Spleen (tissue), 11 donors: ENCODE data around the gene EID3. TPM values are rescaled to one million over a fixed set of nuclear protein-coding genes. Genes with fewer than 3 reads are reported as not detected.
A peak's percentile ranks its signal among the peaks of the same experiment; 100 is the strongest.

Experiments used
- DNase-seq: peaks from one replicate; pipeline ENCODE4 v3.0.0-alpha.2; 2020
- H3K27ac ChIP-seq, 8 donors: fragments of 200-600 bp; sonication (generic) in 7 of 8; 1 replicate in 4 of 8; 2 replicates in 4 of 8; pipeline versions ENCODE4 v1.5.0 to v1.8.0; 2016 to 2021; ENCODE audit warnings: inconsistent platforms in 4 of 8, mild to moderate bottlenecking in 4 of 8, moderate library complexity in 1 of 8
- H3K27me3 ChIP-seq, 7 donors: fragments of 200-600 bp; sonication (generic) in 6 of 7; replicated peaks in 1 of 7; 1 replicate in 4 of 7; 2 replicates in 3 of 7; pipeline versions ENCODE4 v1.5.0 to v1.8.0; 2016 to 2021; ENCODE audit warnings: inconsistent platforms in 3 of 7, mild to moderate bottlenecking in 1 of 7
- H3K36me3 ChIP-seq, 6 donors: fragments of 200-600 bp; sonication (generic) in 5 of 6; 1 replicate in 4 of 6; 2 replicates in 2 of 6; pipeline versions ENCODE4 v1.5.0 to v1.8.0; 2016 to 2021; ENCODE audit warnings: inconsistent platforms in 2 of 6
- H3K4me1 ChIP-seq, 6 donors: fragments of 200-600 bp; sonication (generic) in 5 of 6; 1 replicate in 3 of 6; 2 replicates in 3 of 6; pipeline versions ENCODE4 v1.5.0 to v1.8.0; 2016 to 2021; ENCODE audit warnings: inconsistent platforms in 3 of 6
- H3K4me3 ChIP-seq, 8 donors: fragments of 200-600 bp; sonication (generic) in 7 of 8; 1 replicate in 4 of 8; 2 replicates in 4 of 8; pipeline versions ENCODE4 v1.5.0 to v1.8.0; 2016 to 2021; ENCODE audit warnings: inconsistent platforms in 4 of 8, mild to moderate bottlenecking in 4 of 8, moderate library complexity in 2 of 8
- H3K9me3 ChIP-seq, 8 donors: fragments of 200-600 bp; sonication (generic) in 7 of 8; 1 replicate in 4 of 8; 2 replicates in 4 of 8; pipeline versions ENCODE4 v1.5.0 to v1.8.0; 2016 to 2021; ENCODE audit warnings: inconsistent platforms in 4 of 8
- CTCF ChIP-seq, 11 experiments: fragments of 200-600 bp in 7 of 11; fragments of 450-650 bp in 4 of 11; sonication (generic) in 4 of 11; IDR thresholded peaks in 8 of 11; conservative IDR thresholded peaks in 3 of 11; 1 replicate in 7 of 11; 2 replicates in 4 of 11; pipeline versions ENCODE4 v1.4.0 to v1.8.0; 2016 to 2021; ENCODE audit warnings: antibody characterized with exemption in 11 of 11, inconsistent platforms in 4 of 11, mild to moderate bottlenecking in 1 of 11
- POLR2A ChIP-seq, 3 donors: fragments of 450-650 bp; IDR thresholded peaks; one replicate each; pipeline ENCODE4 v1.5.1; 2017; ENCODE audit warnings: antibody characterized with exemption in 3 of 3, mild to moderate bottlenecking in 1 of 3
- POLR2AphosphoS5 ChIP-seq, 3 donors: sonication (generic); formaldehyde crosslinking; IDR thresholded peaks; one replicate each; pipeline ENCODE4 v1.5.1; 2017; ENCODE audit warnings: antibody characterized with exemption in 3 of 3
- WGBS, 5 donors: extraction: QIAGEN DNeasy Blood & Tissue Kit in 3 of 5; methylation state at CpG; one replicate each; pipeline versions ENCODE4 v1.1.5 to v1.1.7; 2013 to 2018; 5-methylcytosine and 5-hydroxymethylcytosine counted together
- intact Hi-C: fragments of 100-400 bp; cut with DNase I; formaldehyde crosslinking; loops from one replicate; pipeline ENCODE4 v1.15.0; 2023; ENCODE audit warnings: low total_unique reads
- polyA plus RNA-seq, 3 donors: library from polyadenylated mRNA; stranded (reverse); fragments of 200-250 nt; gene quantifications; one replicate each; pipeline ENCODE4 v1.2.1, GENCODE V29; 2013
- total RNA-seq, 7 donors: library from RNA; depleted of rRNA in 3 of 7; stranded (reverse); fragments of >200 nt in 3 of 7; fragmentation: NEBNext Ultra II Directional in 4 of 7; extraction: Animal tissue kit (Norgen Biotek cat#: 25700) in 4 of 7; gene quantifications; one replicate each; pipeline versions ENCODE4 v1.1.0 to v1.2.1, GENCODE V29; 2016 to 2021
- donor health status: healthy with polysubstance abuse.
- donor health status: DM: no; HTN: no; CAD: no; lungs with moderate emphysema.
- donor health status: DM: no; HTN: no; CAD: no.
- donor health status: Bipolar disorder and iron deficiency.
- donor health status: healthy.
- donor health status: DM: no; HTN: no; CAD: no.
- donor health status: DM: yes; HTN: yes; CAD: no.

The EID3 gene
- total and polyA plus RNA-seq, 10 donors = 2.4 to 20.8 (median 6.1) TPM

DNA sequence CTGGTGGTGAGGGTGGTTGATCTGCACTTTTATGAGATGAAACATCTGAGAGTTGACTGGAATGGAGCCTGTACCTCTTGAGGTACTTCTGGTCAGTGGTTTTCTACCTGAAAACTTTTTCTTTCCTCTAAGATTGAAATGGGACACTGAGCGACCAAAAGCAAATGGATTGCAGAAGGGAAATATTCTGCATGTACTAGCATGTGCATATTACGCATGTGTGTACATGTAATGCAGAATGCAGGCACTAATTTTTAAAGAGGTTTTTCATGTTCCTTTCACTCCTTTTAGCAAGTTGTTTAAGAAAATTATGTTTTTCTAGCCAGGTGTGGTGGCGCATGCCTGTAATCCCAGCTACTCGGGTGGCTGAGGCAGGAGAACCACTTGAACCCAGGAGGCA is 28.7 kb upstream of the EID3 start:
- no peak for TF ChIP-seq CTCF (IDR thresholded peaks at IDR 0.05 in 8 of 11, conservative IDR thresholded peaks at IDR 0.05 in 3 of 11)
- WGBS, 5 donors = 93 to 99% (median 96%) methylated on average over 4 of the region's 4 CpGs

DNA sequence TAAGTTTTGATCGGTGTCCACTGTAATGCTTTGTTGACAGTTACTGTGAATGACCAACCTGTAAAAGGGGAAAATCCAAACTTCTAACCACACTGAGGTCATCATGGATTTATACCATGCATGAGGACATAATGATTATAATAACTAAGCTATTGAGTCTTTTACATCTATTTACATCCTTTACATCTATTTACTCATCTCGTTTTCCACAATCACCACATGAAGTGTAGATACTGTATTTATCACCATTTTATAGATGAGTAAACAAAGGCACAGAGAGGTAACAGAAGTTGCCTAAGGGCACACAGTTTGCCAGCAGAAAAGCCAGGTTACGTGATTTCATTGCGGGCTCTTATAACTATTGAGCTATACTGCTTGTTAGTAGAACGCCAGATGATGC is 27.9 kb upstream of the EID3 start:
- Histone ChIP-seq H3K36me3 (no peaks in the 10 kb centered on the region), H3K4me3 (no peak overlapping the region), H3K4me1 (peaks cover 0 to 14% (median 3%) of the 10 kb centered on the region in 6 donors), H3K27me3 (no peaks in the 10 kb centered on the region), H3K9me3 (no peaks in the 10 kb centered on the region), H3K27ac (no peak overlapping the region)
- 68 to 73% (median 68%) methylated on average over 5 of the region's 5 CpGs for WGBS, 5 donors
- no peak for TF ChIP-seq POLR2AphosphoS5 (IDR thresholded peaks at IDR 0.05)
- TF ChIP-seq CTCF (IDR thresholded peaks at IDR 0.05 in 8 of 11, conservative IDR thresholded peaks at IDR 0.05 in 3 of 11) = no peak
- no peak for TF ChIP-seq POLR2A (IDR thresholded peaks at IDR 0.05)
- no peak for DNase-seq
- intact Hi-C loops = no loop called here

More for the DNA sequence above, 28.7 kb upstream of the EID3 start:
- H3K9me3 ChIP-seq = no peaks in the 10 kb centered on the region
- H3K36me3 ChIP-seq = no peaks in the 10 kb centered on the region
- DNase-seq = no peak
- H3K27me3 ChIP-seq = no peaks in the 10 kb centered on the region
- H3K4me1 ChIP-seq = peaks cover 0 to 14% (median 3%) of the 10 kb centered on the region in 6 donors
- intact Hi-C loops = no loop called here
- H3K4me3 ChIP-seq = no peak overlapping the region
- H3K27ac ChIP-seq = no peak overlapping the region

DNA sequence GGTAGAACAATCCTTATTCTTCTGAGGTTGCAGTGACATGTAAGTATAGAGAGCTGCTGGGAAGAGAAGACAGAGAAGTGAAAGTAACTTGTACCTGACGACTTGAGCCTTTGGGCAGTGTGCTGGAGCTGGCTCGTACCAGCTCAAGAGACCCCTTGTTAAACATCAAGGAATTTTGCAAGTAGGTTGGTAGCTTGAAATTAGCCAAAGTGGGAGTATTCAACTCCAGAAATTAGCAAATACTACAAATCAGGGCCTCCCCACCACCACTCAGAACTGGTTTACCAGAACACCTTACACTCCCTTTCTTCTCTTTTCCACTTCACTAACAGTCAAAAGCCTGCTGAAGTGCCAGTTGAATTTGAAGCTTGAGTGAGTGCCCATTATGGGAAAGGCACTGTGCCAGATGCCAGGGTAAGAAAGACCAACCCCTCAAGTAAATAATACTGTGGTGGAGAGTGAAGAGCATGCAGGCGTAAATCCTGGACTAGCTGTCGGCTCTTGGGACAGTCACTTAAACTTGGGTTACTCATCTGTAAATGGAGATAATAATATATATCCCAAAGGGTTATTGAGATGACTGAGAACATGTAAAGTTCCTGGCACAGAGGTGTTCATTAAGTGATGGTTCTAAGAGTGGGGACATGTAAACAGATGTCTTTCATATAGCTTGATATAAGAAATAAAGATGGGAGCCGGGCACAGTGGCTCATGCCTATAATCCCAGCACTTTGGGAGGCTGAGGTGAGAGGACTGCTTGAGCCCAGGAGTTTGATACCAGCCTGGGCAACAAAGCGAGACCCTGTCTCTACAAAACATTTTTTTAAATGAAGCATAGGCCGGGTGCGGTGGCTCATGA is 27.0 kb upstream of the EID3 start:
- no peaks in the 10 kb centered on the region for H3K36me3 ChIP-seq
- H3K27me3 ChIP-seq = no peaks in the 10 kb centered on the region
- no peak for TF ChIP-seq POLR2A (IDR thresholded peaks at IDR 0.05)
- no peak for TF ChIP-seq CTCF (IDR thresholded peaks at IDR 0.05 in 8 of 11, conservative IDR thresholded peaks at IDR 0.05 in 3 of 11)
- no peak for TF ChIP-seq POLR2AphosphoS5 (IDR thresholded peaks at IDR 0.05)
- peak overlapping the region in 2 of 8 donors; percentile 31 to 37 for H3K27ac ChIP-seq
- WGBS, 5 donors = 57 to 72% (median 66%) methylated on average over 8 of the region's 8 CpGs
- intact Hi-C loops = no loop called here
- DNase-seq = no peak
- H3K4me1 ChIP-seq = peaks cover 0 to 14% (median 3%) of the 10 kb centered on the region in 6 donors
- H3K4me3 ChIP-seq = peak overlapping the region in 2 of 8 donors; percentile 12 to 34
- no peaks in the 10 kb centered on the region for H3K9me3 ChIP-seq

GRCh38 chr12:104279164-104279563 is 24.4 kb upstream of the EID3 start:
- no peak for DNase-seq
- TF ChIP-seq CTCF (IDR thresholded peaks at IDR 0.05 in 8 of 11, conservative IDR thresholded peaks at IDR 0.05 in 3 of 11) (no peak), POLR2AphosphoS5 (IDR thresholded peaks at IDR 0.05) (no peak), POLR2A (IDR thresholded peaks at IDR 0.05) (no peak)
- Histone ChIP-seq H3K4me3 (no peak overlapping the region), H3K4me1 (peaks cover 0 to 14% (median 3%) of the 10 kb centered on the region in 6 donors), H3K36me3 (no peaks in the 10 kb centered on the region), H3K27me3 (no peaks in the 10 kb centered on the region), H3K9me3 (no peaks in the 10 kb centered on the region), H3K27ac (no peak overlapping the region)
- intact Hi-C loops = no loop called here
